ENCODE data around the gene PTBP2. TPM values are rescaled to one million over a fixed set of nuclear protein-coding genes. Genes with fewer than 3 reads are reported as not detected.

The PTBP2 gene
- total RNA-seq, 1 experiment from 2014 or later, result 13.2 TPM

DNA sequence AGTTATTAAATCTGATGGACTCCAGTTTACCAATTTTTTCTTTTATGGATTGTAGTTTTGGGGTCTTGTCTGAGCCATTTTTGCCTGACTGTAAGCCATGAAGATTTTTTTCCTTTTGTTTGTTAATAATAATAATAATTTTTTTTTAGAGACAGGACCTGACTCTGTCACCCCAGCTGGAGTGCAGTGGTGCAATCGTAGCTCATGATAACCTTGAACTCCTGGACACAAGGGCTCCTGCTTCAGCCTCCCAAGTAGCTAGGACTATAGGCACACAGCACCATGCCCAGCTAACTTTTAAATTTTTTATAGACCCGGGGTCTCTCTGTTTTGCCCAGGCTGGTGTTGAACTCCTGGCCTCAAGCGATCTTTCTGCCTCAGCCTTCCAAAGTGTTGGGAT is 6.3 kb downstream of the PTBP2 start:
- Histone ChIP-seq H3K9ac (ENCODE audit: low read length) (no peak overlapping the region), H3K9me2 (ENCODE audit: insufficient read depth) (no peaks in the 10 kb centered on the region), H3K27me3 (ENCODE audit: insufficient read depth, low read length) (no peaks in the 10 kb centered on the region), H3K27ac (ENCODE audit: low read depth, low read length) (no peak overlapping the region), H3K36me3 (ENCODE audit: control insufficient read depth in 1 of 2, insufficient read depth in 2 of 2, low read length in 2 of 2) (0 out of 4 replicates have a peak, but pooled peaks cover 3% of the 10 kb centered on the region in 2 experiments), H3K4me2 (ENCODE audit: low read length) (no peak overlapping the region), H3K9me3 (ENCODE audit: control insufficient read depth in 1 of 2, insufficient read depth in 1 of 2, low read depth in 1 of 2, low read length in 2 of 2) (no peaks in the 10 kb centered on the region), H3K4me3 (replicated peaks in 1 of 2; ENCODE audit: low read depth in 1 of 2, low read length in 2 of 2) (no peak overlapping the region), H2AFZ (ENCODE audit: low read depth, low read length, poor library complexity, severe bottlenecking) (no peak overlapping the region), H3K4me1 (ENCODE audit: control insufficient read depth in 1 of 2, insufficient read depth in 2 of 2, low read length in 2 of 2) (peaks cover 0 to 7% of the 10 kb centered on the region in 2 experiments; a peak in 2 of 4 replicates), H4K20me1 (ENCODE audit: insufficient read depth) (peaks cover 22% of the 10 kb centered on the region; the same call in 1 of the 2 replicates), H3K79me2 (ENCODE audit: insufficient read depth, low read length) (peaks cover 99% of the 10 kb centered on the region)
- DNase-seq (ENCODE audit: low read depth, low spot score), result no peak
- no peak for ATAC-seq
- TF ChIP-seq, protein P1, sequence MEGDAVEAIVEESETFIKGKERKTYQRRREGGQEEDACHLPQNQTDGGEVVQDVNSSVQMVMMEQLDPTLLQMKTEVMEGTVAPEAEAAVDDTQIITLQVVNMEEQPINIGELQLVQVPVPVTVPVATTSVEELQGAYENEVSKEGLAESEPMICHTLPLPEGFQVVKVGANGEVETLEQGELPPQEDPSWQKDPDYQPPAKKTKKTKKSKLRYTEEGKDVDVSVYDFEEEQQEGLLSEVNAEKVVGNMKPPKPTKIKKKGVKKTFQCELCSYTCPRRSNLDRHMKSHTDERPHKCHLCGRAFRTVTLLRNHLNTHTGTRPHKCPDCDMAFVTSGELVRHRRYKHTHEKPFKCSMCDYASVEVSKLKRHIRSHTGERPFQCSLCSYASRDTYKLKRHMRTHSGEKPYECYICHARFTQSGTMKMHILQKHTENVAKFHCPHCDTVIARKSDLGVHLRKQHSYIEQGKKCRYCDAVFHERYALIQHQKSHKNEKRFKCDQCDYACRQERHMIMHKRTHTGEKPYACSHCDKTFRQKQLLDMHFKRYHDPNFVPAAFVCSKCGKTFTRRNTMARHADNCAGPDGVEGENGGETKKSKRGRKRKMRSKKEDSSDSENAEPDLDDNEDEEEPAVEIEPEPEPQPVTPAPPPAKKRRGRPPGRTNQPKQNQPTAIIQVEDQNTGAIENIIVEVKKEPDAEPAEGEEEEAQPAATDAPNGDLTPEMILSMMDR (IDR thresholded peaks at IDR 0.05 in 2 of 3, conservative IDR thresholded peaks at IDR 0.05 in 1 of 3; ENCODE audit: borderline replicate concordance in 1 of 3, insufficient read depth in 1 of 3, low read depth in 2 of 3, low read length in 2 of 3), result no peak
- TF ChIP-seq FOSL1 (IDR thresholded peaks at IDR 0.05; ENCODE audit: low read depth) (no peak), EZH2phosphoT487 (IDR thresholded peaks at IDR 0.05; ENCODE audit: borderline replicate concordance) (no peak), YY1 (IDR thresholded peaks at IDR 0.05; ENCODE audit: extremely low read depth, insufficient replicate concordance, low read depth, low read length) (no peak), RAD21 (IDR thresholded peaks at IDR 0.05; ENCODE audit: low read depth) (no peak), POLR2A (IDR thresholded peaks at IDR 0.05; ENCODE audit: borderline replicate concordance, extremely low read depth, insufficient read depth, insufficient read length) (no peak), ZFX (IDR thresholded peaks at IDR 0.05) (no peak), EZH2 (IDR thresholded peaks at IDR 0.05) (no peak)
- no TSS peak for BruUV-seq (replicated peaks)
- intact Hi-C loops (cut with micrococcal nuclease), result no loop called here
- CTCF ChIA-PET, result no interaction called here
- POLR2A ChIA-PET, result no interaction called here
- RAD21 ChIA-PET (ENCODE audit: low non-redundant PET in 1 of 2, low total read pairs in 2 of 2, uncharacterized antibody in 2 of 2, unreplicated experiment in 2 of 2), result no interaction called here

Measured in HCT116 (cell line).